ENCODE results near the gene MLLT11. TPM values are rescaled to one million over a fixed set of nuclear protein-coding genes. Genes with fewer than 3 reads are reported as not detected.

MLLT11 gene
- total RNA-seq, 1 experiment from 2014 or later = 20.5 TPM

Other genes starting within 250 kb of the MLLT11 start
- 12.8 and 16.8 TPM in 2 replicates for gene ARNT, start 183.8 kb upstream of the MLLT11 start, total RNA-seq (2014; rRNA removed; shearing (Covaris generic))
- gene CTXND2, start 173.3 kb upstream of the MLLT11 start, total RNA-seq (2014; rRNA removed; shearing (Covaris generic)) = not detected in 2 replicates
- gene SETDB1, start 134.0 kb upstream of the MLLT11 start, total RNA-seq (2014; rRNA removed; shearing (Covaris generic)) = 21.0 and 26.9 TPM in 2 replicates
- 91.0 and 122 TPM in 2 replicates for gene CERS2, start 85.6 kb upstream of the MLLT11 start, total RNA-seq (2014; rRNA removed; shearing (Covaris generic))
- 0.20 TPM in 1 of 2 replicates, not detected in the other for gene ANXA9, start 78.1 kb upstream of the MLLT11 start, total RNA-seq (2014; rRNA removed; shearing (Covaris generic))
- 7.7 and 10.3 TPM in 2 replicates for gene MINDY1, start 53.5 kb upstream of the MLLT11 start, total RNA-seq (2014; rRNA removed; shearing (Covaris generic))
- gene PRUNE1, start 51.9 kb upstream of the MLLT11 start, total RNA-seq (2014; rRNA removed; shearing (Covaris generic)) = 10.5 and 10.8 TPM in 2 replicates
- 0.48 TPM in 1 of 2 replicates, not detected in the other for gene BNIPL, start 23.8 kb upstream of the MLLT11 start, total RNA-seq (2014; rRNA removed; shearing (Covaris generic))
- gene C1orf56, start 12.6 kb upstream of the MLLT11 start, total RNA-seq (2014; rRNA removed; shearing (Covaris generic)) = 3.0 and 3.2 TPM in 2 replicates
- gene CDC42SE1, start 775 bp upstream of the MLLT11 start, total RNA-seq (2014; rRNA removed; shearing (Covaris generic)) = 54.9 and 60.2 TPM in 2 replicates
- 6.3 and 6.7 TPM in 2 replicates for gene GABPB2, start 10.4 kb downstream of the MLLT11 start, total RNA-seq (2014; rRNA removed; shearing (Covaris generic))
- 0.48 and 0.78 TPM in 2 replicates for gene SEMA6C, start 86.2 kb downstream of the MLLT11 start, total RNA-seq (2014; rRNA removed; shearing (Covaris generic))
- gene TNFAIP8L2, start 96.3 kb downstream of the MLLT11 start, total RNA-seq (2014; rRNA removed; shearing (Covaris generic)) = not detected in 2 replicates
- 7.4 and 8.2 TPM in 2 replicates for gene LYSMD1, start 105.5 kb downstream of the MLLT11 start, total RNA-seq (2014; rRNA removed; shearing (Covaris generic))
- 47.4 and 58.5 TPM in 2 replicates for gene SCNM1, start 105.7 kb downstream of the MLLT11 start, total RNA-seq (2014; rRNA removed; shearing (Covaris generic))
- gene TMOD4, start 115.6 kb downstream of the MLLT11 start, total RNA-seq (2014; rRNA removed; shearing (Covaris generic)) = 0.36 TPM in 1 of 2 replicates, not detected in the other
- 54.0 and 63.8 TPM in 2 replicates for gene VPS72, start 129.8 kb downstream of the MLLT11 start, total RNA-seq (2014; rRNA removed; shearing (Covaris generic))
- gene PIP5K1A, start 138.2 kb downstream of the MLLT11 start, total RNA-seq (2014; rRNA removed; shearing (Covaris generic)) = 27.4 and 39.5 TPM in 2 replicates
- gene PSMD4, start 194.3 kb downstream of the MLLT11 start, total RNA-seq (2014; rRNA removed; shearing (Covaris generic)) = 186 and 201 TPM in 2 replicates
- 6.7 and 10.9 TPM in 2 replicates for gene ZNF687, start 221.9 kb downstream of the MLLT11 start, total RNA-seq (2014; rRNA removed; shearing (Covaris generic))